Gastroesophageal sphincter (tissue), 4 donors: Measurements from ENCODE around the gene PROC. TPM values are rescaled to one million over a fixed set of nuclear protein-coding genes. Genes with fewer than 3 reads are reported as not detected.

Source experiments
- ATAC-seq: fragments of 150-250 bp; one replicate; pipeline ENCODE4 v1.9.1; 2016; ENCODE audit warnings: mild to moderate bottlenecking, moderate library complexity
- H3K27ac ChIP-seq, 4 donors: fragments of 200-600 bp; sonication (generic) in 3 of 4; 1 replicate in 3 of 4; 2 replicates in 1 of 4; pipeline ENCODE4 v1.5.1; 2016 to 2019
- H3K27me3 ChIP-seq: fragments of 200-600 bp; sonication (generic); one replicate; pipeline ENCODE4 v1.5.1; 2019
- H3K36me3 ChIP-seq, 2 donors: fragments of 200-600 bp; sonication (generic); one replicate each; pipeline ENCODE4 v1.5.1; 2019; ENCODE audit warnings: control low read depth in 1 of 2
- H3K4me1 ChIP-seq, 3 donors: fragments of 200-600 bp; sonication (generic); 1 replicate in 2 of 3; 2 replicates in 1 of 3; pipeline ENCODE4 v1.5.1; 2016 to 2019; ENCODE audit warnings: control low read depth in 2 of 3
- H3K4me3 ChIP-seq, 2 donors: fragments of 200-600 bp; sonication (generic); one replicate each; pipeline ENCODE4 v1.5.1; 2019; ENCODE audit warnings: mild to moderate bottlenecking in 1 of 2, moderate library complexity in 1 of 2
- H3K9me3 ChIP-seq, 3 donors: fragments of 200-600 bp; sonication (generic); one replicate each; pipeline ENCODE4 v1.5.1; 2017 to 2019; ENCODE audit warnings: control low read depth in 2 of 3
- EP300 ChIP-seq: sonication (generic); formaldehyde crosslinking; IDR thresholded peaks from one replicate; pipeline ENCODE4 v1.6.1; 2017; ENCODE audit warnings: antibody characterized with exemption, mild to moderate bottlenecking
- POLR2A ChIP-seq, 2 donors: fragments of 450-650 bp; IDR thresholded peaks; one replicate each; pipeline ENCODE4 v1.6.1; 2017; ENCODE audit warnings: antibody characterized with exemption in 2 of 2, mild to moderate bottlenecking in 2 of 2, moderate library complexity in 1 of 2
- POLR2AphosphoS5 ChIP-seq: sonication (generic); formaldehyde crosslinking; IDR thresholded peaks from one replicate; pipeline ENCODE4 v1.6.1; 2017; ENCODE audit warnings: antibody characterized with exemption
- WGBS, 2 donors: methylation state at CpG; one replicate each; pipeline ENCODE4 v1.1.5; 2018; ENCODE audit warnings: low coverage in 1 of 2; 5-methylcytosine and 5-hydroxymethylcytosine counted together
- total RNA-seq, 4 donors: library from RNA; depleted of rRNA; stranded (reverse); fragments of >200 nt; gene quantifications; one replicate each; pipeline ENCODE4 v1.1.0, GENCODE V29; 2016
- TF ChIP-seq, protein P1 (sequence below), 4 experiments: fragments of 200-600 bp in 2 of 4; fragments of 450-650 bp in 2 of 4; sonication (generic) in 1 of 4; IDR thresholded peaks; one replicate each; pipeline ENCODE4 v1.5.1; 2017 to 2019; ENCODE audit warnings: antibody characterized with exemption in 4 of 4, mild to moderate bottlenecking in 2 of 4, moderate library complexity in 2 of 4

The PROC gene
- total RNA-seq, 4 donors from 2014 or later = not detected

- no peaks in the 10 kb centered on the region for H3K9me3 ChIP-seq
- H3K27ac ChIP-seq = no peak overlapping the region
- H3K4me1 ChIP-seq = no peaks in the 10 kb centered on the region
- WGBS, 2 donors = 48 to 60% methylated on average over 3 of the region's 3 CpGs
- TF ChIP-seq, protein P1, sequence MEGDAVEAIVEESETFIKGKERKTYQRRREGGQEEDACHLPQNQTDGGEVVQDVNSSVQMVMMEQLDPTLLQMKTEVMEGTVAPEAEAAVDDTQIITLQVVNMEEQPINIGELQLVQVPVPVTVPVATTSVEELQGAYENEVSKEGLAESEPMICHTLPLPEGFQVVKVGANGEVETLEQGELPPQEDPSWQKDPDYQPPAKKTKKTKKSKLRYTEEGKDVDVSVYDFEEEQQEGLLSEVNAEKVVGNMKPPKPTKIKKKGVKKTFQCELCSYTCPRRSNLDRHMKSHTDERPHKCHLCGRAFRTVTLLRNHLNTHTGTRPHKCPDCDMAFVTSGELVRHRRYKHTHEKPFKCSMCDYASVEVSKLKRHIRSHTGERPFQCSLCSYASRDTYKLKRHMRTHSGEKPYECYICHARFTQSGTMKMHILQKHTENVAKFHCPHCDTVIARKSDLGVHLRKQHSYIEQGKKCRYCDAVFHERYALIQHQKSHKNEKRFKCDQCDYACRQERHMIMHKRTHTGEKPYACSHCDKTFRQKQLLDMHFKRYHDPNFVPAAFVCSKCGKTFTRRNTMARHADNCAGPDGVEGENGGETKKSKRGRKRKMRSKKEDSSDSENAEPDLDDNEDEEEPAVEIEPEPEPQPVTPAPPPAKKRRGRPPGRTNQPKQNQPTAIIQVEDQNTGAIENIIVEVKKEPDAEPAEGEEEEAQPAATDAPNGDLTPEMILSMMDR (IDR thresholded peaks at IDR 0.05) = no peak
- TF ChIP-seq EP300 (no peak), POLR2A (IDR thresholded peaks at IDR 0.05) (no peak), POLR2AphosphoS5 (no peak)
- no peaks in the 10 kb centered on the region for H3K27me3 ChIP-seq
- H3K36me3 ChIP-seq = peaks cover 0 to 8% of the 10 kb centered on the region in 2 donors
- no peak overlapping the region for H3K4me3 ChIP-seq
- no peak for ATAC-seq
Measured at GRCh38 chr2:127462461-127462860, 44.2 kb downstream of the PROC start.

DNA sequence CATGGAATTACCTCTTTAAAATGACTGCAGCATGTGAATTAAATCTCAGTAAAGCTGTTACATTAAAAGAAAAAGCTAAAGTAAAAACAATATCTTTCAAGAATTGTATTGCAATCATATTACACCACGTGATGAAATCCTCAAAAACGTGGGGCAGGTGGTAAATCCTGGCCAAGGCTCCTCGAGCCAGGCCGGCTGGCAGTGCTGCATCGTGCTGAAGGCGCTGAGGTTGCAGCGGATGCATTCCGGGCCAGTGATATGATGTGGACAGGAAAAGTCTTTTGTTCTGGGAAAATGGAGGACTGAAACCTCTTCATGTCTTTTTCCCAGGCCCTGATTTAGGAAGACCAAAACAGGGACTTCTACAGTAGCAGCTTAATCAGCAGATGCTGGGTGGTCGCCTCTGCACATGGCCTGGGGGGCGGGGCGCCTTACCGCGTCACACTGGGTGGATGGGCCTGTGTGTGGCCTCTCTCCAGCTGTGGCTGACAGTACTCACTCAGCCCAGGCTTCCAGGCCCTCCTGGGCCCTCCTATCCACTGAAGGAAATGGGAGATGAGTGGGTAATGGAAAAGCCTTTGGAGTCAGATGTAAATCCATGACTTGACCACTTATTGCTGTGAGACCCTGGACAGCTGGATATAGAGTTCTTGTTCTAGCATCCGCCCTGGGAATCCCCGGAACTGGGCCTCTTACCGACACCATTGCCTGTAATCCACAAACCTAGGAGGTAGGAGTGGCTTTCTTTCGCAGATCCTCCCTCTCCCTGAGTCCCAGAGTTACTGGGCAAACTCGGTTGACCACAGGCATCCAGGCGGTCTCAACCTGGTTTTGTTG, 45.1 kb downstream of the PROC start:
- no peaks in the 10 kb centered on the region for H3K27me3 ChIP-seq
- ATAC-seq = no peak
- 70 to 75% methylated on average over 3 to 18 of the region's 19 CpGs for WGBS, 2 donors
- no peaks in the 10 kb centered on the region for H3K4me1 ChIP-seq
- TF ChIP-seq EP300 (no peak), POLR2AphosphoS5 (no peak), POLR2A (IDR thresholded peaks at IDR 0.05) (no peak)
- TF ChIP-seq, protein P1 (IDR thresholded peaks at IDR 0.05) = no peak
- peaks cover 0 to 8% of the 10 kb centered on the region in 2 donors for H3K36me3 ChIP-seq
- H3K9me3 ChIP-seq = no peaks in the 10 kb centered on the region
- H3K27ac ChIP-seq = no peak overlapping the region
- no peak overlapping the region for H3K4me3 ChIP-seq

DNA sequence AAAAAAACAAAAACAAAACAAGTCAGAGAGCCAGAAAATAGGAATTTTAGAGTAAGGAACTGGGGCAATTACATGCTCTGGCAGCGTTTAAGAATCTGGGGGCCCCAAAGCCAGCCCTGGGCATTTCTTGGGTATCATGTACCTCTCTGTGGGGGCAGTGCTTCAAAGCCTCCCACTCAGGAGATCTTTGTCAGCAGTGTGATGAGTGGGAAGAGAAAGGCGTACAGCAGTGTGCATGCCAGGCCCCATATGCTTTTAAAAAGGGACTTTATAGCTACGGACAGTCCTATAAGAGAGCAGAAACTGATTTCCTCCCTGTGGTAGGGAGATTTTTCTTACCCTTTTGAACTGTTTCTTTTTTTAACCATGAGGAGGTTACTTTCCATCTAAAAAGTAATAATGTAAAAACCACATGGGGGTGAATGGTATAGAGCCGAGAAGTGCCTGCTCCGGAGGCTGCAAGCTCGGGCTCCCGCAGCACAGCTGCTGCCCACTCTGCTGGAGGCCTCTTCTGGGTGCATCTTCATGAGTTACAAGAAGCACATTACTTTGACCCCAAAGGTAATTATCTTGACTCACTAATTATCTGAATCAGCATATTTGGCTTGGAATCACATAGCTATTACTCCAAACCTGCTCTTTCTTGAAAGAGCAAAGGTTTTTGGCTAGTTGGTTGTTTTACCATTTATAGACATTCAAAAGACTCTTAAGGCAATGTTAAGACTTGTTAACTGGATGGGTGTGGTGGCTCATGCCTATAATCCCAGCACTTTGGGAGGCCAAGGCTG, 46.4 kb downstream of the PROC start:
- Histone ChIP-seq H3K36me3 (peaks cover 0 to 16% of the 10 kb centered on the region in 2 donors), H3K9me3 (no peaks in the 10 kb centered on the region), H3K4me1 (no peaks in the 10 kb centered on the region), H3K4me3 (no peak overlapping the region), H3K27me3 (no peaks in the 10 kb centered on the region), H3K27ac (no peak overlapping the region)
- TF ChIP-seq EP300 (no peak), POLR2A (IDR thresholded peaks at IDR 0.05) (no peak), POLR2AphosphoS5 (no peak)
- TF ChIP-seq, protein P1 (IDR thresholded peaks at IDR 0.05) = no peak
- 92% methylated on average over 5 to 7 of the region's 7 CpGs for WGBS, 2 donors
- no peak for ATAC-seq

DNA sequence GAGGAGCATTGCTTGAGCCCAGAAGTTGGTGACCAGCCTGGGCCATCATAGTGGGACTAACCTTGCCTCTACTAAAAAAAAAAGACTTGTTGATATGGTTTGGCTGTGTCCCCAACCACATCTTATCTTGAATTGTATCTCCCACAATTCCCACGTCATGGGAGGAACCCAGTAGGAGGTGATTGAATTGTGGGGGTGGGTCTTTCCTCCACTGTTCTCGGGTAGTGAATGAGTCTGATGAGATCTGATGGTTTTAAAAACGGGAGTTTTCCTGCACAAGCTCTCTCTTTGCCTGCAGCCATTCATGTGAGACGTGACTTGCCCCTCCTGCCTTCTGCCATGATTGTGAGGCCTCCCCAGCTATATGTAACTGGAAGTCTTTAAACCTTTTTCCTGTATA, 47.0 kb downstream of the PROC start:
- Histone ChIP-seq H3K4me3 (no peak overlapping the region), H3K9me3 (no peaks in the 10 kb centered on the region), H3K27ac (no peak overlapping the region), H3K4me1 (no peaks in the 10 kb centered on the region), H3K36me3 (peaks cover 0 to 19% of the 10 kb centered on the region in 2 donors), H3K27me3 (no peaks in the 10 kb centered on the region)
- 84 to 86% methylated on average over 4 of the region's 4 CpGs for WGBS, 2 donors
- TF ChIP-seq EP300 (no peak), POLR2AphosphoS5 (no peak), POLR2A (IDR thresholded peaks at IDR 0.05) (no peak)
- TF ChIP-seq, protein P1 (IDR thresholded peaks at IDR 0.05) = no peak
- no peak for ATAC-seq
